Stimulated activated CD8-positive, alpha-beta memory T cell treated with anti-CD3 and anti-CD28 coated beads, Interleukin-15, amount 100 ng/mL, for 4 hours (primary cell): ENCODE data around the gene CENPQ.
"Not testable (repeated sequence)": the region's sequence is repeated elsewhere in the genome, so short reads cannot be mapped to it uniquely, and the experiment has no call there.

Experiments used
- DNase-seq, 2 donors: peaks; one replicate each; pipeline ENCODE4 v3.0.0-alpha.2; 2020; ENCODE audit warnings: low read depth in 2 of 2

The CENPQ gene, protein sequence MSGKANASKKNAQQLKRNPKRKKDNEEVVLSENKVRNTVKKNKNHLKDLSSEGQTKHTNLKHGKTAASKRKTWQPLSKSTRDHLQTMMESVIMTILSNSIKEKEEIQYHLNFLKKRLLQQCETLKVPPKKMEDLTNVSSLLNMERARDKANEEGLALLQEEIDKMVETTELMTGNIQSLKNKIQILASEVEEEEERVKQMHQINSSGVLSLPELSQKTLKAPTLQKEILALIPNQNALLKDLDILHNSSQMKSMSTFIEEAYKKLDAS

DNA sequence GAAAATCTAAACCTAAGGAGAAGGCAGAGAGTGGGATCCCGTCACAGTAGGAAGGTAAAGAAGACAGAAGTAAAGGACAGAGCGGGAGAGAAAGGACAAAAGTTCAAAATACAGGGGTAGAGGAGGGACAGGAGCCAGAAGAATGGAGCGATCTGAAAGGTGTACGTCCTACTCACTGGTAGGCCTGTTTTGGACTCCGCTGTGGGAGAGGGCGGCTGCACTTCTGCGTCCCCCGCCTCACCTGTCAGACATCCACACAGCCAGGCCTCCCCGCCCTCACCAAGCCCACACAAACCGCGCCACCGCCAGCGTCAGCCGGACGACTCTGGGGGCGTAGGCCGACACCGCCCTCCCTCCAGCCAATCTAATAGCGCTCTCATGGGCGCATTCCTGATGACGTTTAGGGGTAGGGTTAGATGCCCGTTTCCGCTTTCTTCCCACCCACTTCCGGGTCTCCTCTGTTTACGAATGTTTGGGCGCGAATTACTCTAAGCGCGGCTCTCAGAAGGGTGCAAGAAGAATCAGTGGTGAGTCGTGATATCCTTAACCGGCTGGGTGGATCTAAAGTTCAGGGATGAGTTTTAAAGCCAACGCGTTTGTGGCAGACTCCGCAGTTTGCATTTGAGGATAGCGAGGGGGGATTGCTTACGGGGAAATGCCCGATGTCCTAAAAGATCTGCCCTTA lies at the start of gene CENPQ, which contains the start of gene MMUT:
TSS of gene CENPQ (plus strand) at position 444 of the 685 bp plus-strand sequence. CDS start 6,807 bp downstream, outside the sequence.
TSS of gene MMUT (minus strand) at position 327 of the 685 bp plus-strand sequence. CDS start 3,787 bp downstream, outside the sequence.
- DNase-seq: peak; percentile 77 to 87

DNA sequence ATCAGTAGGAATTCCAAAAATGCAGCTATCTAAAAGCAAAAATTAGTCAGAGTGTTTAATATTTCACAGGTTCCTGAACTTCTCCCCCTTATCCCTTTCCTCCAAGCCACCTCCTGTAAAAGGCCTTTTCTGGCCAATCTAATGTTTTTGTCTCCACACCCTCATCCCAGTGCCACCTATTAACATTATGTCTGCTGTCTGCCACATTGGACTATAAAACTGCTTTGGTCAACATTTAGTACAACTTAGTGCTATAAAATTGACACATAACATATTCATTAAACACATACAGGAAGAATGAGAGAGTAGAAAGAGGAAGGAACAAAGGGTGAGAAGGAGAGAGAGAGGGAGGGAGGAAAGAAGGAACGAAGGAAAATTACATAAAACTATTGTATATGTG lies 47.8 kb upstream of the CENPQ start:
- DNase-seq: no peak

DNA sequence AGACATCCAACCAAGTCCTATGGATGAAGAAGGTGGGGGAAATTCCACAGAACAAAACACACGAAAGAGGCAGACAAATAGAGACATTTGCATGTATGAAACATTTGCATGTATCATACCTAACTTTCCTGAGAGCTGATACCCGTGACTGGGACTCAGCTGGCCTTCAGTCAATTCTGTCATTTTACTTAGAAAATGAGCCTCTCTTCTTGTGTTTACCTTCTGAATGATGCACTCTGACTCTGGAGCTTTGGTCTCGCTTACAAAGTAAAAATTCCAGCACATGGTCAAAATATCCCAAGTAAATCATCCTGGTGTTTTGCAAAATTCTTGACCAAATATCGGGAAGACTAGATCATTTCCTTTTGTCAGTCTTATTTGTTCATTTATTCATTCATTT lies 47.0 kb upstream of the CENPQ start:
- no peak for DNase-seq

DNA sequence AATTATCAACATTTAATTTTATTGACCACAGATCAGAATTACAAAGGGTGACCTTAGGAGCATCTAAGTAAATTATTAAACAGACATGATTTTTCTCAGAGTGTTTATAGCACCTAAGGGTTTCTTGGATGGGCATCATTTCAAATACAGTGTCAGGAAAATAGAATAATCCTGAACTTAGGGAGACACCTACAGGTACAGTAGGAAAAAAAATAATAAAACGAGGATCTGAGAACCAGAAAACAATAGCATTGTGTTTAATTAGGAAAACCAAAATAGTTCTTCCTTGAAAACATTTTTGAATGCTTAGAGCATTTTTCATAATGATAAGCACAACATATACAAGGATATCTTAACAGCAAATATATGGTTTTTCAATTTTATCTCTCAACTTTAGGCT lies 39.4 kb upstream of the CENPQ start:
- DNase-seq: no peak

DNA sequence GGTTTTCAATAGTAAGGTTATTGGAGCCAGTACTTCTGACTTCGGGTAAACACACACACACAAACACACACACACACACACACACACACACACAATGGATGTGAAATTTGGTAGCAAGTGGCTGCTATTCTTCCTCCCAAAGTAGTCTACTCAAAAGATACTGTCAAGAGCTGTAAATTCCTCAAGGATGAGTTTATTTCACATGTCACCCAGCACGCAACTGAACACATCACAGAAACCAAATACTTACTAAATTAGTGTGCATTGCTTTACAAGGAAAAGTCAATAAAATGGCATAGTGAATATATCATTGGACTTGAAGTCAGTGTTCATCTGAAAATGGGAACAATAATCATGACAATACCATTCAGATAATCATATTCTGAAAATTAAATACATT lies 33.0 kb upstream of the CENPQ start:
- no peak for DNase-seq

DNA sequence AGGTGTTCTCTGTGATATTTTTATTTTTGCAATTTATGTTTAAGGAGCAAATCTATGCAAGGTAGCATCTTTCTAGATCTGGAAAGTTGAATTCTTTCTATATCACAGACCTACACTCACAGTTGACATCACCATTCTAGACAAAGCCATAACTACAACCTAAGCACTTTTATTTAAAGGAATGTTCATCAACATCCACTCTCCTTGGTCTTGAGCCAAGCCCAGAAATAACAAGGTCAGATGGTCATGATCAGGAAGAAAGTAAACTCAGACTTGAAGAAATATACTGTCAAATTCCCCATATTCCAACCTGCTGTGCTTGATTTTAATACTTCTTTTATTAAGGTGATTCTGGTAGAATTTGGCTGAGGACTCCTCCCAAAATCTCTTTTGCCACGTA lies 32.3 kb upstream of the CENPQ start:
- DNase-seq: no peak

DNA sequence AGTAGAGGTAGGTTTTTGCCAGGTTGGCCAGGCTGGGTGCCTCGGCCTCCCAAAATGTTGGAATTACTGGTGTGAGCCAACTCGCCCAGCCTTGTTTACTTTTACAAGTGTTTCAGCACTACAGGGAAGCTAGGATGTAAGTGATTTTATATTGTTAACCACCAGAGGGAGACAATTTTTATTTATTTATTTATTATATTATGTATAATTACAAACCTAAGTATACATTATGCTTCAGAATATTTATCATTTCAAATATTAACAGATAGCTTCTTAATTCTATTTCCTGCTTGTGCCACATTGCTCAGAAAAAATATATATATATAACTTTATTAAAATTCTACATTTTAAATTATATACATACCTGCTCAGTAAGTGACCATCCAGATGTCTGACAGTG lies 9.9 kb upstream of the CENPQ start:
- no peak for DNase-seq

DNA sequence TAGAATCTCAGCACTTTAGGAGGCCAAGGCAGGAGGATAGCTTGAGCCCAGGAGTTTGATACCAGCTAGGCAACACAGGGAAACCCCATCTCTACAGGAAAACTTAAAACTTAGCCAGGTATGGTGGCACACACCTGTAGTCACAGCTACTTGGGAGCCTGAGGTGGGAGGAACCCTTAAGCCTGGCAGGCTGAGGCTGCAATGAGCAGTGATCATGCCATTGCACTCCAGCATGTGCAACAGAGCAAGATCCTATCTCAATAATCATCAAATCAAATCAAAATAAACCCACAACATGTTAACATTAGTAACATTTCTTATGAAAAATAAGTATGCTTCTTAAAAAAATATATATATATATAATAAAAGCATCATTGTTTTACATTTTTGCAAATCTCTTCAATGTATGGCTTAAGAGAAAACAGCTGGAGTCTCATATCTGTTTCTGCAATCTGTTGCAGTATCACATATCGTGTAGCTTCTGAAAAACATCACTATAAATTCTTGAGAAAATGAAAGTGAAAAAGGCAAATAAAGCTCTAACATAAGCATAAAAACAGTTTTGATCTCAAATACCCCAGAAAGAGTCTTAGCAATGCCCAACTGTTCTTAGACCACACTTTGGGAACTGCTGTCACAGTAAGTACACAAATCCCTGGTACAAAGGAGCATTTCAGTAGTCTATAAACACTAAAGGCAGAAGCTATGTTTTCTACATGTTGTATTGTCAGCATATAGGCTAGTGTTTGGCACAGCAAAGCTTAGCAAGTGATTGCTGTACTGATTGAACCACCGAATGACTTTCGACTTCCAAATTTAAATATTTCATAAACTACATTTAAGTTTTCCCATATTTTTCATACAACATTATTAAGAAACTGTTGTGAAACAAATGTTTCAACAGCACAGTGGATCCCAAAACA lies 8.1 kb upstream of the CENPQ start:
- no peak for DNase-seq

DNA sequence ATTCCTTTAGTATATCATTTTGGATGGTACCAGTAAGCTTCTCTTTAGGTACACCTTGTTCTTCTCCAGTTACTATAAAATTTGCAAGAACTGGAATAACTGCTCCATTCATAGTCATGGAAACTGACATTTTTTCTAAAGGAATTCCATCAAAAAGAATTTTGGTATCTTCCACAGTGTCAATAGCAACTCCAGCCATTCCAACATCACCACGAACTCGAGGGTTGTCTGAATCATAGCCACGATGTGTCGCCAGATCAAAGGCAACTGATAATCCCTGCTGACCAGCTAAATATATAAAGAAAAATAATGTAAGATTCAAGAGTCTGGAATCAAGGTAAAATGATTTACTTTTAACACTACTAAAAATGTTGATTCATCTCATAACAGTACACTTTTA lies 5.4 kb upstream of the CENPQ start:
- no peak for DNase-seq

DNA sequence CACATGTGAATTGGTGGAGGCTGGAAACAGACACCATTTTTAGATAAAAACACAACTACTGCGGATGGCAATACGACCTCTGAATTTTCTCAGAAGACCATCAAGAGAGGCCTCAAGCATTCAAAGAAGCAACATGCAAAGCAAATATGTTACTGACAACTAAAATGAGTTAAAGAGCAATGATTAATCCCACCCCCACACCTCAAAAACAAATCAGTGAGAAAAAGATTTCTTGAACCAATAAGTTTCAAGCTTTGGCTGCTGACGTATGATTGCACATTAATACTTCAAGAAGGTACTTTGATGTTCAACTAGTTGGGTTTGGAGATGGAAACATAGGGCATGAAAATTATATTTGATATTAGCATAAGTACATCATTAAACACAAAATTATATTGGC lies 1.1 kb upstream of the CENPQ start:
- no peak for DNase-seq

DNA sequence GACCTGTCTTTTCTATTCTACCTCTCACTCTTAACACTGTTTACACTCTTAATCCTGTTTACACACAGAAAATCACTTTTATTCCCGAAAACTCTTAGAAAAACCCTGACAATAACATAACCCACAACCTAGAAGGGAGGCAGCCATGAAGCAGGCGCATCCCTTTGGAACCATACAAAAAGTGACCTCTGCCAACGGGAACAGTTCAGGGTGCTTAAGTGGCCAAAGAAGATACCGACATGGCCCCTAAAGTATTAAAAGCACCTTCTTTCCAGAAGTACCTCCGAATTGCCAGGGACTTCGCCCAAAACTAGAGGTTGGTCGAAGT lies 607 bp upstream of the CENPQ start:
- DNase-seq: no peak

DNA sequence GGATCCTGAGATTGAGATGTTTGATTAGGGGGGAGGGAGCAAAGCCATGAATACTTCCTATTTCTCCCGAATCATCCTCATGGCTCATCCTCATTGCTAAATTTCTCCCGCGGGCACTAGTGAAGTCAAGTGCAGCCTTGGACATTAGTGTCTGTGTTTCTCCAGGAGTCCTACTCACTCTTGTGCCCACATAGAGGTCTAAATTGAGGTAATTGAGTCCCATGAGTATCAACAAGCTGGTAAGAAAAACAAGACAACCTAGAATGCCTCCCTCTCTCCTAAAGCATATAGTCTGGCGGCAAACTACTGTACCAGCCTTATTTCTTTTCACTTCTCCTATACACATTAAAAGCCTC lies 420 bp downstream of the CENPQ start:
- no peak for DNase-seq

DNA sequence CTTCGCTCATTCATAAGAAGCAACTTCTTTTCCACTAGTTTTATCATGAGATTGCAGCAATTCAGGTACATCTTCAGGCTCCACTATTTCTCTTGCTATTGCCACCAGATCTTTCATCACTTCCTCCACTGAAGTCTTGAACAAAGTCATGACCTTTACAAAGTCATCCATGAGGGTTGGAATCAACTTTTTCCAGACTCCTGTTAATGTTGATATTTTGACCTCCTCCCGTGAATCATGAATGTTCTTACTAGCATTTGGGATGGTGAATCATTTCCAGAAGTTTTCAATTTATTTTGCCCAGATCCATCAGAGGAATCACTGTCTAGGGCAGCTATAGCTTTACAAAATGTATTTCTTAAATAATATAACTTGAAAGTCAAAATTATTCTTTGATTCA lies 1.5 kb downstream of the CENPQ start:
- DNase-seq: no peak

DNA sequence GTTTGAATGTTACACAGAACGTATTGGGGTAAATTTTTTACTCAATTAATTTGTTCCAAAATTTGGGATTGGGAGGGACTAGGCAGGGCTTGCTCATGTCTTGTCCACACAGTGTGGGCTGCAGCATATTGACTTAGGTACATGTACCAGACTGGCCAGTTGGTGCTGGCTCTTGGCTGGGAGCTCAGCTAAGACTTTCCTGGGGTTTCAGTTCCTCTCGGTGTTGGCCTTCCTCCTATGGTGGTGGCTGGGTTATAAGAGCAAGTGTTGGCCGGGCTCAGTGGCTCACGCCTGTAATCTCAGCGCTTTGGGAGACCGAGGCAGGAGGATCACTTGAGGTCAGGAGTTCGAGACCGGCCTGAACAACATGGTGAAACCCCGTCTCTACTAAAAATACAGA lies 4.9 kb downstream of the CENPQ start:
- DNase-seq: no peak

DNA sequence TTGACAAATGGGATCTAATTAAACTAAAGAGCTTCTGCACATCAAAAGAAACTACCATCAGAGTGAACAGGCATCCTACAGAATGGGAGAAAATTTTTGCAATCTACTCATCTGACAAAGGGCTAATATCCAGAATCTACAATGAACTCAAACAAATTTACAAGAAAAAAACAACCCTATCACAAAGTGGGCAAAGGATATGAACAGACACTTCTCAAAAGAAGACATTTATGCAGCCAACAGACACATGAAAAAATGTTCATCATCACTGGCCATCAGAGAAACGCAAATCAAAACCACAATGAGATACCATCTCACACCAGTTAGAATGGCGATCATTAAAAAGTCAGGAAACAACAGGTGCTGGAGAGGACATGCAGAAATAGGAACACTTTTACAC lies 13.4 kb downstream of the CENPQ start:
- not testable (repeated sequence) for DNase-seq

DNA sequence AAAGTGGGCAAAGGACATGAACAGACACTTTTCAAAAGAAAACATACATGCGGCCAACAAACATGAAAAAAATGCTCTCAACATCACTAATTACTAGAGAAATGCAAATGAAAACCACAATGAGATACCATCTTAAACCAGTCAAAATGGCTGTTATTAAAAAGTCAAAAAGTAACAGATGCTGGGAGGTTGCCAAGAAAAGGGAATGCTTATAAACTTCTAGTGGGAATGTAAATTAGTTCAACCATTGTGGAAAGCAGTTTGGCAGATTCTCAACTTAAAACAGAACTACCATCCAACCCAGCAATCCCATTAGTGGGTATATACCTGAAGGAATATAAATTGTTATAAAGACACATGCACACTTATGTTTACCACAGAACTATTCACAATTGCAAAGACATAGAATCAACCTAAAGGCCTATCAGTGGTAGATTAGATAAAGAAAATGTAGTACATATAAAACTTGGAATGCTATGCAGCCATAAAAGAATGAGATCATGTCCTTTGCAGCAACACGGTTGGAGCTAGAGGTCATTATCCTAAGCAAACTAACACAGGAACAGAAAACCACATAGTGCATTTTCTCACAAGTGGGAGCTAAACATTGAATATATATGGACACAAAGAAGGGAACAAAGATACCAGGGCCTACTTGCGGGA lies 16.3 kb downstream of the CENPQ start:
- no peak for DNase-seq

DNA sequence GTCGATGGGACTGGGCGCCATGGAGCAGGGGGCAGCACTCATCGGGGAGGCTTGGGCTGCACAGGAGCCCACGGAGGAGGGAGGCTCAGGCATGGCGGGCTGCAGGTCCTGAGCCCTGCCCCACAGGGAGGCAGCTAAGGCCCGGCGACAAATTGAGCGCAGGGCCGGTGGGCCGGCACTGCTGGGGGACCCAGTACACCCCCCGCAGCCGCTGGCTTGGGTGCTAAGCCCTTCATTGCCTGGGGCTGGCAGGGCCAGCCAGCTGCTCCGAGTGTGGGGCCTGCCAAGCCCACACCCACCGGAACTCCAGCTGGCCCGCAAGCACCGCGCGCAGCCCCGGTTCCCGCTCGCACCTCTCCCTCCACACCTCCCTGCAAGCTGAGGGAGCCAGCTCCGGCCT lies 18.7 kb downstream of the CENPQ start:
- DNase-seq: not testable (repeated sequence)

DNA sequence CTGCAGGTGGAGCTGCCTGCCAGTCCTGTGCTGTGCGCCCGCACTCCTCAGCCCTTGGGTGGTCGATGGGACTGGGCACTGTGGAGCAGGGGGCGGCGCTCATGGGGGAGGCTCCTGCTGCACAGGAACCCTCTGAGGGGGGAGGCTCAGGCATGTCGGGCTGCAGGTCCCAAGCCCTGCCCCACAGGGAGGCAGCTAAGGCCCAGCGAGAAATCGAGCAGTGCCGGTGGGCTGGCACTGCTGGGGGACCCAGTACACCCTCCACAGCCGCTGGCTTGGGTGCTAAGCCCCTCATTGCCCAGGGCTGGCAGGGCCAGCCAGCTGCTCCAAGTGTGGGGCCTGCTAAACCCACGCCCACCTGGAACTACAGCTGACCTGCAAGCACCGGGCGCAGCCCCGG lies 20.2 kb downstream of the CENPQ start:
- DNase-seq: not testable (repeated sequence)

DNA sequence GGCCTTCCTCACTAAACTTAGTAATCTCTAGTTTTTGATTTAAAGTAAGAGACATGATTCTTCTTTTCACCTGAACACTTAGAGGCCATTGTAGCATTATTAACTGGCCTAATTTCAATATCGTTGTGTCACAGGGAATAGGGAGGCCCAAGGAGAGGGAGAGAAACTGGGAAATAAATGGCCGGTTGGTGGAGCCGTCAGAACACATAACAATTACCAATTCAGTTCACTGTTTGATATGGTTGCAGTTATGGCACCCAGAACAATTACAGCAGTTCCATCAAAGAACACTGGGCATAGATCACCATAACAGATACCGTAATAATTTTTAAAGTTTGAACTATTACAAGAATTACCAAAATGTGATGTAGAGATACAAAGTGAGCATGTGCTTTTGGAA lies 27.5 kb downstream of the CENPQ start:
- no peak for DNase-seq

DNA sequence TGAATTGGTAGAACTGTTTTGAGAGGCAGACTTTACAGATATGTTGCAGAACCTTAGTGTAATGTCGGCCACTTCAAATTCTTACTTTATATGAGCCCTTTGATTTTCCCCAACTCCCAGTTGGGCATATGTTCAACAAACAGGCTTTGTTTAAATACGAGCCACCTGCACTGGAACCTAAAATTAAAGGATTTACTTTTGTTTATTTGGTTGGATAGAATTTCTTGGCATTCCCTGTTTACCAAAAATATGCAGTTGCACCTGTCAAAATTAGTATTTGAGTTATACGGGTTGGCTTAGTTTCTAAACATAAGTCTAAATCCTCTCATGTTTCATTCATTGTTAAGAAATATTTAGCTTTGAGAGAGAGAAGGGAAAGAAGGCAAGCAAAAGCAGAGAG lies 34.1 kb downstream of the CENPQ start:
- no peak for DNase-seq

DNA sequence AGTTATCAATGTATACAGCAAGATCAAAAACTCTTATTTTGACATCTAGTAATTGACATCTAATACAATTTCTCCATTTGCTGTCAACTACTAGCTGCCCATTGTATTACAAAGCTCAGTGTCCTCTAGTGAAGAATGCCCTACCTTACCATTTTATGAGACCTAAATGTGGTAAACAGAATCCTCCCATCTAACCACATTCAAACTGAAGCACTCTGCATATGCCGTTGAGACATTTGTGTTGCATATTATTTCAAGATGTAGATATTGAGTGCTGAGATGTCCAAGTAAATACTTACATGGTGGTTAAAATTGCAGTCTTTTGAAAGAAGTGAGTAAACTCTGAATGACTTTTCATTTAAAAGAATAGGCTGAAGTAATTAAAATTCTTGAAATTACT lies 36.0 kb downstream of the CENPQ start:
- no peak for DNase-seq

DNA sequence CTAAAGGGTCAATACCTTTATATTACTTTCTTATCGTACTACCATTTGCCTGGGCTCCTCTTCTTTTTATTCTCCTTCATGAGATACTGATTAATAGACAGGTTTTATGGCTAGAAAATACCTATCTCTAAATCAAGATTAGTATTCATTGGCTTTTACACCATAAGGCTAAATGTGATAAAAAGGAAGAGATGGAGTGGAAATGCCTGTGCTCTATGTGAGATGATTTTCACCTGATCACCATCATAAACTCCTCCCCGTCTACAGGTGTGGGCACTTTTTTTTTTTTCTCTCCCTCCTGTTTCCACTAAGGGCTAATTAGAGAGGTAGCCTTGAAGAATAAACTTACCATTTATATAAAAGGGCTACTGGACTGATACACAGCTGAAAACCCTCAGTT lies 36.5 kb downstream of the CENPQ start, which contains the start of gene GLYATL3:
TSS of gene GLYATL3 (plus strand) at position 301 of the 400 bp plus-strand sequence. CDS start 12,068 bp downstream, outside the sequence.
- no peak for DNase-seq
